ENCODE data around the gene CSNK1E. TPM values are rescaled to one million over a fixed set of nuclear protein-coding genes. Genes with fewer than 3 reads are reported as not detected.

The CSNK1E gene
- total and polyA plus RNA-seq, 2 of the 8 experiments (the other 6 are each of a cell fraction or from before 2014, with no cell fraction given) = 247 to 263 TPM

DNA sequence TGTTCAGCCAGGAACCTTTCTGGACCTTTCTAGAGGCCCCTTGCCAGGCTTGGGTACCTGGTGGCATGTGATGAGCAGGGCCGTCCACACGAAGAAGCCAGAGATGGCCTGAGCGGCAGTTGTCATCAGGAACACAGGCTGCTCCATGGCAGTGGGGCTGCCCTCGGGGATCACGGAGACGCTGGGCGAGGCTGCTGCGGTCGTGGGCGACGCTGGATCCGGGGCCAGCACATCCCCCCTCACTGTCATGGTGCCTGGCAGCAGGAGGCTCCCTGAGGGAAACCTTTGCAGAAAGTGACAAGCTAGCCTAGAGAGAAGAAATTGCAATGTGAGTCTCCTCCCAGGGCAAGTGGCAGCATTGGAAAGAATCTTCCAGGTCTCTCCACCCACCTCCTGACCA is 69.5 kb downstream of the CSNK1E start:
- Histone ChIP-seq H3K4me3 (ENCODE audit: extremely low read depth in 1 of 4, insufficient read depth in 2 of 4, low read depth in 3 of 4, low read length in 4 of 4) (no peak overlapping the region), H4K91ac (replicated peaks; ENCODE audit: insufficient read length, low read length) (no peak overlapping the region), H2AK5ac (ENCODE audit: low read depth, low read length) (no peak overlapping the region), H3K9me3 (ENCODE audit: insufficient read depth in 2 of 2, low read depth in 1 of 2, low read length in 1 of 2) (no peaks in the 10 kb centered on the region), H4K20me1 (replicated peaks in 1 of 2; ENCODE audit: control insufficient read depth in 1 of 2, insufficient read depth in 2 of 2, low read length in 2 of 2) (peaks cover 6 to 17% of the 10 kb centered on the region in 2 experiments), H2BK120ac (replicated peaks; ENCODE audit: low read depth, low read length) (no peak overlapping the region), H4K8ac (ENCODE audit: extremely low read depth, insufficient read depth, low read length) (no peak overlapping the region), H2BK12ac (ENCODE audit: low read depth, low read length) (no peak overlapping the region), H3K27ac (ENCODE audit: low read depth, low read length) (no peak overlapping the region), H2BK20ac (ENCODE audit: low read length) (no peak overlapping the region), H2AFZ (ENCODE audit: low read length) (no peak overlapping the region), H3K14ac (ENCODE audit: insufficient read length) (no peak overlapping the region), H4K5ac (ENCODE audit: insufficient read length, low read depth, low read length) (no peak overlapping the region), H3K79me2 (ENCODE audit: control insufficient read depth in 1 of 2, insufficient read depth in 2 of 2, low read length in 2 of 2) (peaks cover 3 to 34% of the 10 kb centered on the region in 2 experiments; a peak in 2 of 4 replicates), H3K9ac (replicated peaks in 1 of 4; ENCODE audit: extremely low read depth in 1 of 4, low read depth in 3 of 4, low read length in 3 of 4) (no peak overlapping the region), H3K23ac (ENCODE audit: insufficient read length) (no peak overlapping the region), H3K4ac (replicated peaks; ENCODE audit: insufficient read length, low read depth, low read length) (no peak overlapping the region), H2BK15ac (ENCODE audit: low read length) (no peak overlapping the region), H3K27me3 (replicated peaks in 1 of 4; ENCODE audit: control insufficient read depth in 3 of 4, extremely low read depth in 1 of 4, insufficient read depth in 3 of 4, low read length in 3 of 4) (no peaks in the 10 kb centered on the region), H2BK5ac (ENCODE audit: low read depth, low read length) (no peak overlapping the region), H3K4me2 (ENCODE audit: insufficient read depth in 1 of 2, low read depth in 2 of 2, low read length in 2 of 2) (no peak overlapping the region), H3K4me1 (replicated peaks in 1 of 4; ENCODE audit: control insufficient read depth in 3 of 4, insufficient read depth in 4 of 4, low read length in 3 of 4) (peaks cover 0 to 3% (median 0%) of the 10 kb centered on the region in 4 experiments; a peak in 2 of 7 replicates), H3K79me1 (ENCODE audit: low read depth, low read length) (peaks cover 12% of the 10 kb centered on the region), H3K23me2 (ENCODE audit: low read depth, low read length) (no peaks in the 10 kb centered on the region), H3K18ac (ENCODE audit: extremely low read depth, low read length) (no peak overlapping the region), H3K56ac (replicated peaks; ENCODE audit: insufficient read length, low read depth, low read length) (no peak overlapping the region), H3K36me3 (ENCODE audit: control insufficient read depth in 2 of 4, insufficient read depth in 4 of 4, low read length in 3 of 4) (peaks cover 7 to 15% (median 13%) of the 10 kb centered on the region in 4 experiments)
- TF ChIP-seq, protein P1, sequence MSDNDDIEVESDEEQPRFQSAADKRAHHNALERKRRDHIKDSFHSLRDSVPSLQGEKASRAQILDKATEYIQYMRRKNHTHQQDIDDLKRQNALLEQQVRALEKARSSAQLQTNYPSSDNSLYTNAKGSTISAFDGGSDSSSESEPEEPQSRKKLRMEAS (IDR thresholded peaks at IDR 0.05) = no peak
- TF ChIP-seq MAFK (IDR thresholded peaks at IDR 0.05; ENCODE audit: low read depth, low read length) (no peak), GABPA (IDR thresholded peaks at IDR 0.05; ENCODE audit: borderline replicate concordance, insufficient read depth, low read length) (no peak), NRF1 (IDR thresholded peaks at IDR 0.05; ENCODE audit: low read depth, low read length) (no peak), SP2 (IDR thresholded peaks at IDR 0.05; ENCODE audit: low read length) (no peak), NANOG (IDR thresholded peaks at IDR 0.05; ENCODE audit: insufficient read depth, low read depth, low read length, poor library complexity, severe bottlenecking) (no peak), EP300 (IDR thresholded peaks at IDR 0.05; ENCODE audit: borderline replicate concordance in 1 of 2, low read depth in 2 of 2, low read length in 2 of 2) (no peak), CTBP2 (IDR thresholded peaks at IDR 0.05; ENCODE audit: borderline replicate concordance, insufficient read depth, insufficient read length, low read length) (no peak), RBBP5 (IDR thresholded peaks at IDR 0.05; ENCODE audit: borderline replicate concordance, low read depth, low read length) (no peak), PHF8 (conservative IDR thresholded peaks at IDR 0.05; ENCODE audit: low read depth, low read length) (no peak), SIN3A (conservative IDR thresholded peaks at IDR 0.05 in 1 of 2, IDR thresholded peaks at IDR 0.05 in 1 of 2; ENCODE audit: low read depth in 1 of 2, low read length in 2 of 2) (no peak)
- FAIRE-seq (no peak), DNase-seq (ENCODE audit: low read depth in 1 of 2, low spot score in 2 of 2) (no peak)
- ChIA-PET CTCF (ENCODE audit: partially characterized antibody) (interaction anchor here (0.6 kb wide), 1 partner anchor 406 kb away, joined by 3 read pairs; no protein-coding TSS in a partner anchor), POLR2A (ENCODE audit: partially characterized antibody) (no interaction called here)
- WGBS, 2 experiments (ENCODE audit: extremely low coverage in 1 of 2, insufficient coverage in 1 of 2, insufficient read length in 1 of 2, insufficient replicate concordance in 2 of 2, low coverage in 1 of 2, low lambda C conversion rate in 2 of 2, missing lambda C conversion rate in 1 of 2) = 95% methylated on average over 12 of the region's 12 CpGs; no CpG with 5 or more reads in 1 of the 2 experiments

All from H1 (cell line).